ENCODE data around the gene FBXL17.

FBXL17 gene

GRCh38 chr5:107894361-107894760, 487.5 kb downstream of the FBXL17 start:
- DNase-seq (ENCODE audit: insufficient read length, low spot score) = no peak
- TF ChIP-seq CTCF (IDR thresholded peaks at IDR 0.05; ENCODE audit: insufficient read depth, missing control alignments) = no peak
- FAIRE-seq = peak; percentile 44

GRCh38 chr5:107893642-107894041, 488.3 kb downstream of the FBXL17 start:
- FAIRE-seq (no peak), DNase-seq (ENCODE audit: insufficient read length, low spot score) (no peak)
- TF ChIP-seq CTCF (IDR thresholded peaks at IDR 0.05; ENCODE audit: insufficient read depth, missing control alignments) = no peak

GRCh38 chr5:107889387-107889786, 492.5 kb downstream of the FBXL17 start:
- no peak for FAIRE-seq
- no peak for DNase-seq (ENCODE audit: insufficient read length, low spot score)
- TF ChIP-seq CTCF (IDR thresholded peaks at IDR 0.05; ENCODE audit: insufficient read depth, missing control alignments) = no peak

- TF ChIP-seq CTCF (IDR thresholded peaks at IDR 0.05; ENCODE audit: insufficient read depth, missing control alignments) = no peak
- DNase-seq (ENCODE audit: insufficient read length, low spot score) (no peak), FAIRE-seq (no peak)
These were observed 493.4 kb downstream of the FBXL17 start for GRCh38 chr5:107888541-107888940.

- FAIRE-seq (no peak), DNase-seq (ENCODE audit: insufficient read length, low spot score) (no peak)
- TF ChIP-seq CTCF (IDR thresholded peaks at IDR 0.05; ENCODE audit: insufficient read depth, missing control alignments) = no peak
These were observed 494.5 kb downstream of the FBXL17 start for GRCh38 chr5:107887166-107887943.

GRCh38 chr5:107885601-107886000, 496.3 kb downstream of the FBXL17 start:
- FAIRE-seq (no peak), DNase-seq (ENCODE audit: insufficient read length, low spot score) (no peak)
- no peak for TF ChIP-seq CTCF (IDR thresholded peaks at IDR 0.05; ENCODE audit: insufficient read depth, missing control alignments)

GRCh38 chr5:107884871-107885270, 497.0 kb downstream of the FBXL17 start:
- TF ChIP-seq CTCF (IDR thresholded peaks at IDR 0.05; ENCODE audit: insufficient read depth, missing control alignments) = no peak
- DNase-seq (ENCODE audit: insufficient read length, low spot score) (no peak), FAIRE-seq (no peak)

All from D721Med (cell line).